SH-SY5Y (cell line): ENCODE results near the gene PCYT1A.

Experiments
- GATA2 ChIP-seq: IDR thresholded peaks from 2 replicates; pipeline ENCODE4 v1.6.1; 2011; ENCODE audit warnings: mild to moderate bottlenecking, low read depth, low read length
- GATA3 ChIP-seq: IDR thresholded peaks from 2 replicates; pipeline ENCODE4 v1.6.1; 2011; ENCODE audit warnings: low read depth, mild to moderate bottlenecking, low read length, moderate library complexity

DNA sequence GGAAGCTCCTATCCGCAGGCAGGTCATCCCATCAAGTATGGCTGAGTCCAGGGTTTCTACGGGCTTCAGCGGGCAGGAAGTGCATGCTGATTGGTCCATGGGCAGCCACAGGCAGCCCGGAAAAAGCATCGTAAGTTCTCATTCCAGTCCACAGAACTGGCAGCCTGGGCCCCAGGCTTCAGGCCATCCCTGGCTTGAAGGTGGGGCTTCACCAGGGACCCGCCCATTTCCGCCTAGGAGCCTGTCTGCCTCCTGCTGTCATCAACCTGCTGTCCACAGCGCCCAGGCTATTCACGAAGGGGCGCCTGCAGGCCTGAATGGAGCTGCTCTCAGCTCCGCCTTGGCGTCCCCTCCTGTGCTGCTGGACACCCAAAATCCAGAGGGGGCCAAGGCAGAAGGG lies 13.9 kb downstream of the PCYT1A start:
- TF ChIP-seq GATA2 (no peak), GATA3 (no peak)
